Transverse colon (tissue), 4 donors: Measurements from ENCODE around the gene PDE4D.

ENCODE experiments used
- CTCF ChIP-seq, 5 experiments: fragments of 200-600 bp in 3 of 5; fragments of 450-650 bp in 2 of 5; sonication (generic) in 3 of 5; IDR thresholded peaks; 1 replicate in 2 of 5; 2 replicates in 3 of 5; pipeline ENCODE4 v1.5.1; 2016 to 2017; ENCODE audit warnings: antibody characterized with exemption in 5 of 5, inconsistent platforms in 3 of 5, mild to moderate bottlenecking in 2 of 5, moderate library complexity in 1 of 5
- EP300 ChIP-seq: sonication (generic); formaldehyde crosslinking; IDR thresholded peaks from one replicate; pipeline ENCODE4 v1.6.1; 2017; ENCODE audit warnings: antibody characterized with exemption, low read depth
- POLR2A ChIP-seq: fragments of 450-650 bp; IDR thresholded peaks from one replicate; pipeline ENCODE4 v1.6.1; 2016; ENCODE audit warnings: antibody characterized with exemption, mild to moderate bottlenecking, moderate library complexity
- POLR2AphosphoS5 ChIP-seq, 3 donors: sonication (generic); formaldehyde crosslinking; IDR thresholded peaks; one replicate each; pipeline ENCODE4 v1.6.1; 2016; ENCODE audit warnings: antibody characterized with exemption in 3 of 3

GRCh38 chr5:59731809-59732208, 161.7 kb downstream of the PDE4D start:
- TF ChIP-seq CTCF (IDR thresholded peaks at IDR 0.05), result no peak
- no peak for TF ChIP-seq POLR2AphosphoS5 (IDR thresholded peaks at IDR 0.05)
- no peak for TF ChIP-seq POLR2A
- no peak for TF ChIP-seq EP300
